ENCODE results near the gene KDM8.

- TF ChIP-seq, protein P1, sequence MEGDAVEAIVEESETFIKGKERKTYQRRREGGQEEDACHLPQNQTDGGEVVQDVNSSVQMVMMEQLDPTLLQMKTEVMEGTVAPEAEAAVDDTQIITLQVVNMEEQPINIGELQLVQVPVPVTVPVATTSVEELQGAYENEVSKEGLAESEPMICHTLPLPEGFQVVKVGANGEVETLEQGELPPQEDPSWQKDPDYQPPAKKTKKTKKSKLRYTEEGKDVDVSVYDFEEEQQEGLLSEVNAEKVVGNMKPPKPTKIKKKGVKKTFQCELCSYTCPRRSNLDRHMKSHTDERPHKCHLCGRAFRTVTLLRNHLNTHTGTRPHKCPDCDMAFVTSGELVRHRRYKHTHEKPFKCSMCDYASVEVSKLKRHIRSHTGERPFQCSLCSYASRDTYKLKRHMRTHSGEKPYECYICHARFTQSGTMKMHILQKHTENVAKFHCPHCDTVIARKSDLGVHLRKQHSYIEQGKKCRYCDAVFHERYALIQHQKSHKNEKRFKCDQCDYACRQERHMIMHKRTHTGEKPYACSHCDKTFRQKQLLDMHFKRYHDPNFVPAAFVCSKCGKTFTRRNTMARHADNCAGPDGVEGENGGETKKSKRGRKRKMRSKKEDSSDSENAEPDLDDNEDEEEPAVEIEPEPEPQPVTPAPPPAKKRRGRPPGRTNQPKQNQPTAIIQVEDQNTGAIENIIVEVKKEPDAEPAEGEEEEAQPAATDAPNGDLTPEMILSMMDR (IDR thresholded peaks at IDR 0.05; ENCODE audit: insufficient read depth, low read length, poor library complexity, severe bottlenecking), result no peak
- TF ChIP-seq EZH2phosphoT487 (conservative IDR thresholded peaks at IDR 0.05; ENCODE audit: low read length), result no peak
These were observed 33.4 kb downstream of the KDM8 start for GRCh38 chr16:27236635-27237218.
